Gastroesophageal sphincter (tissue), 3 donors: Measurements from ENCODE around the gene ETFB.

Source experiments
- EP300 ChIP-seq: sonication (generic); formaldehyde crosslinking; IDR thresholded peaks from one replicate; pipeline ENCODE4 v1.6.1; 2017; ENCODE audit warnings: antibody characterized with exemption, mild to moderate bottlenecking
- POLR2A ChIP-seq, 2 donors: fragments of 450-650 bp; IDR thresholded peaks; one replicate each; pipeline ENCODE4 v1.6.1; 2017; ENCODE audit warnings: antibody characterized with exemption in 2 of 2, mild to moderate bottlenecking in 2 of 2, moderate library complexity in 1 of 2
- POLR2AphosphoS5 ChIP-seq: sonication (generic); formaldehyde crosslinking; IDR thresholded peaks from one replicate; pipeline ENCODE4 v1.6.1; 2017; ENCODE audit warnings: antibody characterized with exemption
- TF ChIP-seq, protein P1 (sequence below), 4 experiments: fragments of 200-600 bp in 2 of 4; fragments of 450-650 bp in 2 of 4; sonication (generic) in 1 of 4; IDR thresholded peaks; one replicate each; pipeline ENCODE4 v1.5.1; 2017 to 2019; ENCODE audit warnings: antibody characterized with exemption in 4 of 4, mild to moderate bottlenecking in 2 of 4, moderate library complexity in 2 of 4

DNA sequence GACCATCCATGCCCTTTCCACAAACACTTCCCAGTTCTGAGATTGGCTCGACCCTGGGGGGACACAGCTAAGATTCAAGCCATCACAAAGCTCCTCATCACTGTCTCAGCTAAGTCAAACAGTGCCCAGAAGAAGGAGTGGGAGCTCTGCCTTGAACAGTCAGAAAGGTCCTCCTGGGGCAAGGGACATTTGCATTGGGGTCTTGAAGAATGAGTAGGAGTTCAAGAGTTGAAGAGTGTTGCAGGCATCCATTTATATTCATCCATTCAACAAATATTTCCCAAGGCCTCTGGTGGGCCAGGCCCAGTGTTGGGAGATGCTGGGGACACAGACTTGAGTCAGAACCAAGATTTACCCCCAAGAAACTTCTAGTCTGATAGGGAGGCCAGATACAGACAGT is 48.2 kb downstream of the ETFB start:
- TF ChIP-seq EP300 (no peak), POLR2A (IDR thresholded peaks at IDR 0.05) (no peak), POLR2AphosphoS5 (no peak)
- TF ChIP-seq, protein P1, sequence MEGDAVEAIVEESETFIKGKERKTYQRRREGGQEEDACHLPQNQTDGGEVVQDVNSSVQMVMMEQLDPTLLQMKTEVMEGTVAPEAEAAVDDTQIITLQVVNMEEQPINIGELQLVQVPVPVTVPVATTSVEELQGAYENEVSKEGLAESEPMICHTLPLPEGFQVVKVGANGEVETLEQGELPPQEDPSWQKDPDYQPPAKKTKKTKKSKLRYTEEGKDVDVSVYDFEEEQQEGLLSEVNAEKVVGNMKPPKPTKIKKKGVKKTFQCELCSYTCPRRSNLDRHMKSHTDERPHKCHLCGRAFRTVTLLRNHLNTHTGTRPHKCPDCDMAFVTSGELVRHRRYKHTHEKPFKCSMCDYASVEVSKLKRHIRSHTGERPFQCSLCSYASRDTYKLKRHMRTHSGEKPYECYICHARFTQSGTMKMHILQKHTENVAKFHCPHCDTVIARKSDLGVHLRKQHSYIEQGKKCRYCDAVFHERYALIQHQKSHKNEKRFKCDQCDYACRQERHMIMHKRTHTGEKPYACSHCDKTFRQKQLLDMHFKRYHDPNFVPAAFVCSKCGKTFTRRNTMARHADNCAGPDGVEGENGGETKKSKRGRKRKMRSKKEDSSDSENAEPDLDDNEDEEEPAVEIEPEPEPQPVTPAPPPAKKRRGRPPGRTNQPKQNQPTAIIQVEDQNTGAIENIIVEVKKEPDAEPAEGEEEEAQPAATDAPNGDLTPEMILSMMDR (IDR thresholded peaks at IDR 0.05): no peak
